Esophagus mucosa (tissue), 1 donor: ENCODE results near the gene CACNG4. TPM values are rescaled to one million over a fixed set of nuclear protein-coding genes. Genes with fewer than 3 reads are reported as not detected.

ENCODE experiments used
- ATAC-seq: fragments of 200-7000 bp; cut with Tn5 transposase; one replicate; pipeline ENCODE4 v1.9.1; 2020
- total RNA-seq: library from RNA; stranded (reverse); gene quantifications from one replicate; pipeline ENCODE4 v1.2.4, GENCODE V29; 2023
- donor health status: DM: yes; HTN: yes; CAD: no.

The CACNG4 gene
- total RNA-seq, 1 donor from 2014 or later, result 0.08 TPM

- no peak for ATAC-seq
Observed at GRCh38 chr17:67043283-67043682, 78.8 kb downstream of the CACNG4 start.

DNA sequence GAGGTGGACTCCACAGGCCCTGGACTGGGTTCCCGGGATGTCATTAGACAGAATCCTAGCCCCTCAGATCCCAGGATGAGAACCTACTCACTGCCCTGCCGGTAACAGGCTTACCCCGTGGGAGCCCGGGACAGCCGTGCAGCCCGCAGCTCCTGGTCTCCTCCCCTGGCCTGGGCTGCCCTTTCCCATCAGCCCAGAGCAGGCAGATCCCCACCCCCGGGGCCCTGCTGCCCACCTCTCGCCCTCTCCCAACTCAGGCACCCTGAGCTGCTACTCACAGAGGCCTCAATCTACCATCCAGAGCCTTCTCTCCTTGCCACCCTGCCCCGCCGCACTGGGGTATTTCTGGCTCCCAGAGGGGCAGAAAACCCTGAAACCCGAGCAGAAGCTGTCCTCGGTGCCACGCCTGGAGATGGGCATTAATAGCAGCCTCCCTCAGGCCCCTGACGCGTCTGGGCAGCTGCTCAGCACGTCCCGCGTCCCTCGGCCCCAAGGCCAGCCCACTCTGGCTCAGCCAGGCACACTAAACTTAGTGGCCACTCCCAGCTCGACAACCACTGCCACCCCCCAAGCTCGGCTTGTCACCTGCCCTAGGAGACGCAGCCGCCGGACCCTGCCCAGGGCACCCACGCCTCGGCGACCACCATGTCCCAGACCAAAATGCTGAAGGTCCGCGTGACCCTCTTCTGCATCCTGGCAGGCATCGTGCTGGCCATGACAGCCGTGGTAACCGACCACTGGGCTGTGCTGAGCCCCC lies 79.7 kb downstream of the CACNG4 start, which contains the start of gene CACNG1:
Gene CACNG1 (plus strand): TSS at position 539 of the 757 bp plus-strand sequence. CDS start 107 bp downstream, at position 646.
- ATAC-seq, result no peak

DNA sequence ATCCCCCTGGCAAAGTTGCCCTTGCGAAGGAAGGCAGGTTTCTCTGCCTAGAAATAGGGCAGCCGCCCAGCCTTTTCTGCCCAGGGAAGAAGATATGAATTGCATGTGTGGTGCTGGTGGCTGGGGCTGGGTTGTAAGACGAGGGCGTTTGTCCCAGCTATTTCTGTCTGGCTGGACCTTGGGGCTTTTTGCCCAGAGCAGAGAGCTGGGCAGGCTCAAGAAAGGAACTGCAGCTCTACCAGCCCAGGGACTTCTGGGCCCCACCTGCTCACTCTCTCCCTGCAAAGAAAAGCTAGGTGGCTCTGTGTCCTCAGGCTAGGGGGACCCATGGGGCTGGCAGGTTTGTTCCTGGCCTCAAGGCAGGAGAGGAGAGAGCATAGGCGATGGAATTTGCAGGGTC lies 80.4 kb downstream of the CACNG4 start:
- ATAC-seq, result no peak

DNA sequence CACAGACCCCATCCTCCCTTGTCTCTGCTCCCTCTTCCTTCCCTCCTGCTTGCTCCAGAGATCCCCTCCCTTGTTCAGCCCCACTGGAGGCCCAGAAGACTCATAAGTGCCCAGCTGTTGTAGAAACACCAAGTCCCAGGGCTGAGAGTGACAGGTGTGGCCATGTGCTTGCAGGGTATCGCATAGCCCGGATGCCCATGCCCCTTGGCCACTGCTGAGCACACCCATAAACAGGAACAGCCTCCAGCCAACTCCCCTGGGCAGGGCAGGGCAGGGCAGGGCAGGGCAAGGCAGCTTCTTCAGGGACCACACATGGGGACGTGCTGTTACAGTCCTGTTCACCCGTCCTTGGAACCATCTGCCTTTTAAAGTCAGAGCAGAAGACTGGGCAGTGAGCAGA lies 81.9 kb downstream of the CACNG4 start:
- ATAC-seq, result no peak

GRCh38 chr17:67047382-67047781 lies 82.9 kb downstream of the CACNG4 start:
- ATAC-seq, result no peak

- ATAC-seq, result no peak
Observed at GRCh38 chr17:67049025-67049739, 84.7 kb downstream of the CACNG4 start.

- no peak for ATAC-seq
Observed at GRCh38 chr17:67050066-67050465, 85.6 kb downstream of the CACNG4 start.

DNA sequence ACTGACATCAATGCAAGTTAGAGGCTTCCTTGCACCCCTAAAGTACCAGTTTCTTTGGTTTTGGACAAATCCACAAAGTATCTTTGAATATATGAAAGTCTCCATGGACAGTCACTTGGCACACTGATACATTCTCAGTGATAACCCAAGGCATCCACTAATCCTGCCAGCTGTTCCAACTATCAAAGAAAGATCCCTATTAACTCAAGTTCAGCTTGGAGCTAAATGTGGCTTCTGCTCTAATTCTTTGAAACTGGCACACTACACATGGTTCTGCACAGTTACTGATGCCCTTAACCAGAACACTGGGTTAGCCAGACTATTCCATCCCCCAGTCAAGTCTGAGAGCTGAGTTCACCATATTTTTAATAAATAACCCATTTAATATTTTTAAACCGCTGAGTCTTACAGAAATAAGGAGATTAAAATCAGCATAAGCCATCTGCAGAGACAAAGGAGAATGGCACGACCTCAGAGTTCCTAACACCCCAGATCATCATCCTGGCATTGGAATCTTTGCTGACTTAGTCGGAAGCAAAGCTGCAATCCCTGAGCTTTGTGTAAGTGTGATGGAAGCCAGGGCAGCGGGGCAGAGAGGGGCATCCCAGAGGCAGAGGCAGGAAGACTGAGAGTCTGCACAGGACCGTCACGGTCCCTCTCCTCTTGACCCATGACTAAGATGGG lies 86.1 kb downstream of the CACNG4 start:
- ATAC-seq, result no peak

DNA sequence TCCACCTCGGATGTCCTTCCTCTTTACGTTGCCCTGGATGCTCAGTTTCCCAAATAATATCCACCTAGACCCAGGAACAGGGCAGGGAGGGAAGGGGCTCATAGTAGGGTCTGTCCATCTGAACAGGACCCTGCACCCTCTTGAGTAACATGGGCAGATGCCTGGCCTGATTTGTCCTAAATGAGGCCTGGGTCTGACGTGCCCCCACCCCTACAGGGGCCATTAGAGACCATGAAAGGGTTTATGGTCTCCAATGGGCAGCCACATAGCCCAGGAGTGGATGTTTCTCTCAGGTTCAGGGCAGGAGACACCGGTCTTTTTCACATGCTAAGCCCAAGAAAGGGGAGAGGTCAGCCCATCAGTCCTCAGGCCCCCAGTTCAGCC lies 86.6 kb downstream of the CACNG4 start:
- no peak for ATAC-seq

DNA sequence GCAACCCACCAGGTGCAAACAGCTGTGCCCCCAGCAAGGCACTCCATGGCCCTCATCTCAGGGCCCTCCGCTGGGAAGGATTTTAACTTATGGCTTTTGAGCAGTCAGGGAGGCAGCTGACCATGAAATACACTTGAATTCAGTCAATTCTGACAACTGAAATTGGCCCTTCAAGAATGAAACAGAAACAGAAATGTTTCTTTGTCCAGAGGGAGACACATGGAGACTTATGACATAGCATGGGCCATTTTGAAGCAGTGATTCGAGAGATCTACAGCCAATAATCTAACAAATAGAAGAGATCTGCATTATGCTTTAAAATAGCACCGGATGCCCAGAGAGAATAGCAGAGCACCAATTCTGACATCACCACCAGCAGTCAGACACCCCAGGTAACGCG lies 87.3 kb downstream of the CACNG4 start:
- no peak for ATAC-seq

- ATAC-seq, result no peak
Observed at GRCh38 chr17:67052720-67053437, 88.4 kb downstream of the CACNG4 start.

- ATAC-seq, result no peak
Observed at GRCh38 chr17:67053438-67054000, 89.0 kb downstream of the CACNG4 start.

- ATAC-seq, result no peak
Observed at GRCh38 chr17:67054011-67054591, 89.6 kb downstream of the CACNG4 start.

DNA sequence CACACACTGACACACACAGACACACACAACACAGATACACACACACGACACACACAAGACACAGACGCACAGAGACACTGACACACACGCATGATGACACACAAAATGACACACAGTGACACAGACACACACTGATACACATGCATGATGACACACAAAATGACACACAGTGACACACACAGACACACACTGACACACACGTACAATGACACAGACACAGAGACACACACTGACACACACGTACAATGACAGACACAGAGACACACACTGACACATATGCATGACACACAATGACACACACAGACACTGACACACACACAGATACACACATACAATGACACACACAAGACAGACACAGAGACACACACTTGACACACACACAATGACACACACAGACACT lies 90.1 kb downstream of the CACNG4 start:
- no peak for ATAC-seq

DNA sequence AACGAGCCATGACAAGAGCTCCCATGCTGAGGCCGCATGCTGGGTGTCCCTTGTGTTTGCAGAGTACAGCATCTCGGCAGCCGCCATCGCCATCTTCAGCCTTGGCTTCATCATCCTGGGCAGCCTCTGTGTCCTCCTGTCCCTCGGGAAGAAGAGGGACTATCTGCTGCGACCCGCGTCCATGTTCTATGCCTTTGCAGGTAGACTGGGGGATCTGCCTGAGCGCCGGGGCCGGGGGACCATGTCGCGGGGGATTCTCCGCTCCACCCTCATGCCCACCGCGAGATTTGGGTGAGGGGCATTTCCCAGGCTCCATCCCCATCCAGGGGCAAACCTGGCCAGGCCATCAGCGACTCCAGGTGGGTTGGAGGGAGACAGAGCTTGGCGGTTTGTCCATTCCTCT lies 90.5 kb downstream of the CACNG4 start:
- no peak for ATAC-seq

DNA sequence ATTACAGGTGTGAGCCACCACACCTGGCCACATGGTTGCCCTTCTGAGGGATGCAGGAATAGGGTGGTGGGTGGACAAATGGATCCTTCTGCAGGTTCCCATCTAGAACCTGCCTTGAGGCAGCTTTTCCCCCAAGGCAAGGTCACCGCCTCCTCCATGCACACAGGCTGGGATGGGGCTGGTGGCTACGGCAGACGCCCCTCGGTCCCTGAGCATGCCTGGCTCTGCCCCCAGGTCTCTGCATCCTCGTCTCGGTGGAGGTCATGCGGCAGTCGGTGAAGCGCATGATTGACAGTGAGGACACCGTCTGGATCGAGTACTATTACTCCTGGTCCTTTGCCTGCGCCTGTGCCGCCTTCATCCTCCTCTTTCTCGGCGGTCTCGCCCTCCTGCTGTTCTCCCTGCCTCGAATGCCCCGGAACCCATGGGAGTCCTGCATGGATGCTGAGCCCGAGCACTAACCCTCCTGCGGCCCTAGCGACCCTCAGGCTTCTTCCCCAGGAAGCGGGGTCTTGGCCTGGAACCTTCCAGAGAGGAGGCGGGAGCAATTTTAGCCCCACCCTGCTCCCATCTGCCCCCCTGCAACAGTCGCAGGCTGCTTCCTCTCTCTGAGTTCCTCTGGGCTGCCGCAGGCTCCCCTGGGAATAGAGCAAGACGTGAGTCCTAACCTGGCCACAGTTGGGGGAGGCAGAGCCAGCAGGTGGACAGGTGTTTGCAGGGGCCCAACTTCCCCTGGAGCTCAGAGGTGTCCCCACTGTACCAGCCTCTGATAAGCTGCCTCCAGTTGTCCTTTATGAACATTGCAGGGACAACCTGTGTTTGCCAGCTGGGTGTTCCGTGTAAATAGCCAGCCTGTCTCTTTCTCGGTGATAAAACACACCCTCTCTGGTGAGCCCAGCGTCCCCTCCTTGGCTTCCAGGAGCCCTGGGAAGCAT lies 91.6 kb downstream of the CACNG4 start:
- no peak for ATAC-seq

- ATAC-seq, result no peak
Observed at GRCh38 chr17:67056746-67057490, 92.4 kb downstream of the CACNG4 start.

DNA sequence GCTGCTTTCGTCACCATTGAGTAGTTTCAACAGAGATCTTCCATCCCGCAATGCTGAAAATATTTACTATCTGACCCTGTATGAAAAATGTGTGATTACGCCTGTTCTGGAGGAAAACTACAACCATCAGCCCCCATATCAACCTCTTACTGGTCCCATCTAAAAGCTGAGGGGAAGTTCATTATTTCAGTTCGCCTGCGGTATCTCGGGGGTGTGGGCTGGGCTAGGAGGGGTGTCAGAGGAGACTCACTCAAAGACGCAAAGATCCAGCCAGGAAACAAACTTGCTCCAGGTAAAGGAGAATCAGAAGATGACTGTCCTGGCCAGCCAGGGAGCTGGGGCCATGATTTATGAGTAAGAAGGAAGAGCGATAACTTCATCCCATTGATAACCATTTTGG lies 93.5 kb downstream of the CACNG4 start:
- ATAC-seq, result no peak

DNA sequence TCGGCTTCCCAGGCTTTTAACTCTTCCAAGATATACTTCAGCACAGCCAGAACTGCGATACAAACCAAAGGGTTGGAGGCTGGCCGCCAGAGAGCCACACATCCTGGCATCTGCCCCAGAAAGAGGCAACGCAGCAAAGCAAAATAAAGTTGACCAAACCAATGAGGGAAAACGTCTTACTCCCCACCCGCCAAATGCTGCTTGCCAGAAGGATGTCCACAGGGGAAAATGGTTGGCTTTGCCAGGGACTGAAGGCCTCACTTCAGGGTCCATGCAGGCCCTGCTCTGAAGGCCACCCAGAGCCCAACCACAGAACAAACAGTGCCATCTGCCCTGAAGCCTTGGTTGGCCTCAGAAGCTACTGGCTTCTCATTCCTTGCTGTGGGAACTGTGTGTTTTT lies 94.9 kb downstream of the CACNG4 start:
- ATAC-seq, result no peak

GRCh38 chr17:67063141-67063540 lies 98.6 kb downstream of the CACNG4 start:
- no peak for ATAC-seq
